ENCODE measurements around the gene CACNA2D1.

DNA sequence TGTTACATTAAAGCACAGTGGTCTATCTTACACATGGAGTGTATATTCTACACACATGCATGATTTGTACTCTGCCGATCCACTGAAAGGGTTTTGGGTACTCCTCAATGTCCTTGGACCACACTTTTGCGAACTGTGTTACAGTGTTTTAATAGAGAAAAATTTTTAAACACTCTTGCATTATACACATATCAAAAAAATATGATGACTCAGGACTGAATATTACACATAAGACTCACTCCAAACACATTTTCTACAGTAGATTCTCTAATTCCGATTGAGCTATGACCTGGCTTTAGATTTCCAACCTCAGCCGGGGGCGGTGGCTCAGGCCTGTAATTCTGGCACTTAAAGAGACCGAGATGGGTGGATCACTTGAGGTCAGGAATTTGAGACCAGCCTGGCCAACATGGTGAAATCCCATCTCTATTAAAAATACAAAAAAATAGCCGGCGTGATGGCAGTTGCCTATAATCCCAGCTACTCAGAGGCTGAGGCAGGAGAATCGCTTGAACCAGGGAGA is 222.4 kb downstream of the CACNA2D1 start:
- TF ChIP-seq, protein P1, sequence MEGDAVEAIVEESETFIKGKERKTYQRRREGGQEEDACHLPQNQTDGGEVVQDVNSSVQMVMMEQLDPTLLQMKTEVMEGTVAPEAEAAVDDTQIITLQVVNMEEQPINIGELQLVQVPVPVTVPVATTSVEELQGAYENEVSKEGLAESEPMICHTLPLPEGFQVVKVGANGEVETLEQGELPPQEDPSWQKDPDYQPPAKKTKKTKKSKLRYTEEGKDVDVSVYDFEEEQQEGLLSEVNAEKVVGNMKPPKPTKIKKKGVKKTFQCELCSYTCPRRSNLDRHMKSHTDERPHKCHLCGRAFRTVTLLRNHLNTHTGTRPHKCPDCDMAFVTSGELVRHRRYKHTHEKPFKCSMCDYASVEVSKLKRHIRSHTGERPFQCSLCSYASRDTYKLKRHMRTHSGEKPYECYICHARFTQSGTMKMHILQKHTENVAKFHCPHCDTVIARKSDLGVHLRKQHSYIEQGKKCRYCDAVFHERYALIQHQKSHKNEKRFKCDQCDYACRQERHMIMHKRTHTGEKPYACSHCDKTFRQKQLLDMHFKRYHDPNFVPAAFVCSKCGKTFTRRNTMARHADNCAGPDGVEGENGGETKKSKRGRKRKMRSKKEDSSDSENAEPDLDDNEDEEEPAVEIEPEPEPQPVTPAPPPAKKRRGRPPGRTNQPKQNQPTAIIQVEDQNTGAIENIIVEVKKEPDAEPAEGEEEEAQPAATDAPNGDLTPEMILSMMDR (IDR thresholded peaks at IDR 0.05), result no peak
- no peak for TF ChIP-seq POLR2A (IDR thresholded peaks at IDR 0.05)
